Loucy (cell line): Measurements from ENCODE around the gene CDK4.

Source experiments
- EZH2phosphoT487 ChIP-seq: fragments of 200-600 bp; IDR thresholded peaks from 2 replicates; pipeline ENCODE4 v1.6.1; 2018; ENCODE audit warnings: antibody characterized with exemption, mild to moderate bottlenecking, moderate library complexity, borderline replicate concordance
- TF ChIP-seq, protein P1 (sequence below): fragments of 200-600 bp; sonication (generic); conservative IDR thresholded peaks from 2 replicates; pipeline ENCODE4 v1.5.1; 2014; ENCODE audit warnings: mild to moderate bottlenecking, antibody characterized with exemption, low read length

- TF ChIP-seq, protein P1, sequence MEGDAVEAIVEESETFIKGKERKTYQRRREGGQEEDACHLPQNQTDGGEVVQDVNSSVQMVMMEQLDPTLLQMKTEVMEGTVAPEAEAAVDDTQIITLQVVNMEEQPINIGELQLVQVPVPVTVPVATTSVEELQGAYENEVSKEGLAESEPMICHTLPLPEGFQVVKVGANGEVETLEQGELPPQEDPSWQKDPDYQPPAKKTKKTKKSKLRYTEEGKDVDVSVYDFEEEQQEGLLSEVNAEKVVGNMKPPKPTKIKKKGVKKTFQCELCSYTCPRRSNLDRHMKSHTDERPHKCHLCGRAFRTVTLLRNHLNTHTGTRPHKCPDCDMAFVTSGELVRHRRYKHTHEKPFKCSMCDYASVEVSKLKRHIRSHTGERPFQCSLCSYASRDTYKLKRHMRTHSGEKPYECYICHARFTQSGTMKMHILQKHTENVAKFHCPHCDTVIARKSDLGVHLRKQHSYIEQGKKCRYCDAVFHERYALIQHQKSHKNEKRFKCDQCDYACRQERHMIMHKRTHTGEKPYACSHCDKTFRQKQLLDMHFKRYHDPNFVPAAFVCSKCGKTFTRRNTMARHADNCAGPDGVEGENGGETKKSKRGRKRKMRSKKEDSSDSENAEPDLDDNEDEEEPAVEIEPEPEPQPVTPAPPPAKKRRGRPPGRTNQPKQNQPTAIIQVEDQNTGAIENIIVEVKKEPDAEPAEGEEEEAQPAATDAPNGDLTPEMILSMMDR = no peak
- no peak for TF ChIP-seq EZH2phosphoT487
Observed at GRCh38 chr12:57796996-57797395, 44.9 kb upstream of the CDK4 start.
